Cardiac septum (tissue), 1 donor: ENCODE results near the gene DGUOK. TPM values are rescaled to one million over a fixed set of nuclear protein-coding genes. Genes with fewer than 3 reads are reported as not detected.
"Not testable (repeated sequence)": the region's sequence is repeated elsewhere in the genome, so short reads cannot be mapped to it uniquely, and the experiment has no call there.

Source experiments
- DNase-seq: peaks from one replicate; pipeline ENCODE4 v3.0.0-alpha.2; 2020; ENCODE audit warnings: low spot score
- intact Hi-C: fragments of 100-400 bp; cut with DNase I; formaldehyde crosslinking; loops from one replicate; pipeline ENCODE4 v1.14.0; 2022
- total RNA-seq: library from RNA; stranded (reverse); fragmentation: NEBNext Ultra II Directional; extraction: Animal tissue kit (Norgen Biotek cat#: 25700); gene quantifications from one replicate; pipeline ENCODE4 v1.2.1, GENCODE V29; 2021
- donor health status: DM: no; HTN: no; CAD: no.

Gene DGUOK
- total RNA-seq, 1 donor from 2014 or later: 23.7 TPM

GRCh38 chr2:73939419-73939818 is 12.7 kb downstream of the DGUOK start:
- no peak for DNase-seq
- intact Hi-C loops: no loop called here

- DNase-seq, intact Hi-C loops: not testable (repeated sequence)
Observed at GRCh38 chr2:73940066-73940465, 13.4 kb downstream of the DGUOK start.

- intact Hi-C loops: no loop called here
- no peak for DNase-seq
Observed at GRCh38 chr2:73942664-73943063, 16.0 kb downstream of the DGUOK start.

GRCh38 chr2:73944714-73945113 is 18.0 kb downstream of the DGUOK start:
- intact Hi-C loops: no loop called here
- no peak for DNase-seq

GRCh38 chr2:73946215-73946614 is 19.5 kb downstream of the DGUOK start:
- intact Hi-C loops: no loop called here
- DNase-seq: no peak

- intact Hi-C loops: no loop called here
- no peak for DNase-seq
Observed at GRCh38 chr2:73946666-73947065, 20.0 kb downstream of the DGUOK start.

GRCh38 chr2:73947412-73948018 is 20.8 kb downstream of the DGUOK start:
- no peak for DNase-seq
- intact Hi-C loops: no loop called here

- intact Hi-C loops: no loop called here
- no peak for DNase-seq
Observed at GRCh38 chr2:73949802-73950201, 23.1 kb downstream of the DGUOK start.

- DNase-seq: no peak
- intact Hi-C loops: no loop called here
Observed at GRCh38 chr2:73952499-73953446, 26.1 kb downstream of the DGUOK start.

- intact Hi-C loops: no loop called here
Observed at GRCh38 chr2:73956218-73956865, 29.7 kb downstream of the DGUOK start.

GRCh38 chr2:73961274-73961673 is 34.6 kb downstream of the DGUOK start:
- DNase-seq: no peak
- intact Hi-C loops: no loop called here

More at GRCh38 chr2:73956218-73956865, 29.7 kb downstream of the DGUOK start:
- no peak for DNase-seq

GRCh38 chr2:73961823-73962615 is 35.3 kb downstream of the DGUOK start:
- no peak for DNase-seq
- intact Hi-C loops: no loop called here

GRCh38 chr2:73962798-73963197 is 36.1 kb downstream of the DGUOK start:
- intact Hi-C loops: no loop called here
- no peak for DNase-seq

GRCh38 chr2:73963385-73964120 is 36.9 kb downstream of the DGUOK start:
- no peak for DNase-seq
- intact Hi-C loops: no loop called here

- no peak for DNase-seq
- intact Hi-C loops: no loop called here
Observed at GRCh38 chr2:73964223-73964622, 37.5 kb downstream of the DGUOK start.

- no peak for DNase-seq
- intact Hi-C loops: no loop called here
Observed at GRCh38 chr2:73965053-73965452, 38.4 kb downstream of the DGUOK start.

- intact Hi-C loops: no loop called here
Observed at GRCh38 chr2:73968357-73968937, 41.8 kb downstream of the DGUOK start.

GRCh38 chr2:73969356-73969755 is 42.7 kb downstream of the DGUOK start:
- intact Hi-C loops: no loop called here
- DNase-seq: no peak

More at GRCh38 chr2:73968357-73968937, 41.8 kb downstream of the DGUOK start:
- no peak for DNase-seq
